H1 (cell line): ENCODE measurements around the gene RBM5.

Experiments
- BRCA1 ChIP-seq: IDR thresholded peaks from 2 replicates; pipeline ENCODE4 v1.6.1; 2012; ENCODE audit warnings: low read depth, low read length, improper control_type of control experiment
- E2F6 ChIP-seq: IDR thresholded peaks from 2 replicates; pipeline ENCODE4 v1.6.1; 2012; ENCODE audit warnings: inconsistent platforms
- EP300 ChIP-seq, 2 experiments: IDR thresholded peaks; 1 replicate in 1 of 2; 2 replicates in 1 of 2; pipeline ENCODE4 v1.6.1; 2011 to 2012; ENCODE audit warnings: low read depth in 2 of 2, low read length in 2 of 2, mild to moderate bottlenecking in 2 of 2, borderline replicate concordance in 1 of 2, inconsistent platforms in 1 of 2, moderate library complexity in 1 of 2
- POLR2A ChIP-seq, 2 experiments: IDR thresholded peaks; 1 replicate in 1 of 2; 2 replicates in 1 of 2; pipeline ENCODE4 v1.6.1; 2011; ENCODE audit warnings: low read depth in 2 of 2, low read length in 2 of 2, mild to moderate bottlenecking in 2 of 2; ENCODE audit errors: control extremely low read depth in 1 of 2
- SUZ12 ChIP-seq: fragments of 200-600 bp; sonication (generic); IDR thresholded peaks from 2 replicates; pipeline ENCODE4 v1.6.1; 2012; ENCODE audit warnings: mild to moderate bottlenecking, inconsistent platforms, low read length, moderate library complexity, mixed read lengths
- TF ChIP-seq, protein P1 (sequence below), 3 experiments: IDR thresholded peaks; 1 replicate in 2 of 3; 2 replicates in 1 of 3; pipeline versions ENCODE4 v1.5.1 to v1.6.1; 2011; ENCODE audit warnings: low read length in 3 of 3, mild to moderate bottlenecking in 3 of 3, inconsistent platforms in 2 of 3, low read depth in 1 of 3, moderate library complexity in 1 of 3; ENCODE audit not compliant: insufficient read depth in 1 of 3; ENCODE audit errors: control extremely low read depth in 1 of 3

GRCh38 chr3:50130436-50130835 is 41.7 kb downstream of the RBM5 start:
- TF ChIP-seq, protein P1, sequence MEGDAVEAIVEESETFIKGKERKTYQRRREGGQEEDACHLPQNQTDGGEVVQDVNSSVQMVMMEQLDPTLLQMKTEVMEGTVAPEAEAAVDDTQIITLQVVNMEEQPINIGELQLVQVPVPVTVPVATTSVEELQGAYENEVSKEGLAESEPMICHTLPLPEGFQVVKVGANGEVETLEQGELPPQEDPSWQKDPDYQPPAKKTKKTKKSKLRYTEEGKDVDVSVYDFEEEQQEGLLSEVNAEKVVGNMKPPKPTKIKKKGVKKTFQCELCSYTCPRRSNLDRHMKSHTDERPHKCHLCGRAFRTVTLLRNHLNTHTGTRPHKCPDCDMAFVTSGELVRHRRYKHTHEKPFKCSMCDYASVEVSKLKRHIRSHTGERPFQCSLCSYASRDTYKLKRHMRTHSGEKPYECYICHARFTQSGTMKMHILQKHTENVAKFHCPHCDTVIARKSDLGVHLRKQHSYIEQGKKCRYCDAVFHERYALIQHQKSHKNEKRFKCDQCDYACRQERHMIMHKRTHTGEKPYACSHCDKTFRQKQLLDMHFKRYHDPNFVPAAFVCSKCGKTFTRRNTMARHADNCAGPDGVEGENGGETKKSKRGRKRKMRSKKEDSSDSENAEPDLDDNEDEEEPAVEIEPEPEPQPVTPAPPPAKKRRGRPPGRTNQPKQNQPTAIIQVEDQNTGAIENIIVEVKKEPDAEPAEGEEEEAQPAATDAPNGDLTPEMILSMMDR (IDR thresholded peaks at IDR 0.05; ENCODE audit: control extremely low read depth in 1 of 3, insufficient read depth in 1 of 3, low read depth in 1 of 3, low read length in 3 of 3) = no peak
- TF ChIP-seq POLR2A (IDR thresholded peaks at IDR 0.05; ENCODE audit: control extremely low read depth in 1 of 2, low read depth in 2 of 2, low read length in 2 of 2) (no peak), SUZ12 (no peak), BRCA1 (no peak), E2F6 (no peak), EP300 (IDR thresholded peaks at IDR 0.05; ENCODE audit: borderline replicate concordance in 1 of 2, low read depth in 2 of 2, low read length in 2 of 2) (no peak)
